HG02763 (cell line): ENCODE results near the gene METTL25.
A peak's percentile ranks its signal among the peaks of the same experiment; 100 is the strongest.

Experiments
- ATAC-seq: cut with Tn5 transposase; IDR thresholded peaks from one replicate; pipeline ENCODE4 v1.9.1; 2021; ENCODE audit warnings: mild to moderate bottlenecking, moderate library complexity; ENCODE audit not compliant: unreplicated experiment

METTL25 gene

DNA sequence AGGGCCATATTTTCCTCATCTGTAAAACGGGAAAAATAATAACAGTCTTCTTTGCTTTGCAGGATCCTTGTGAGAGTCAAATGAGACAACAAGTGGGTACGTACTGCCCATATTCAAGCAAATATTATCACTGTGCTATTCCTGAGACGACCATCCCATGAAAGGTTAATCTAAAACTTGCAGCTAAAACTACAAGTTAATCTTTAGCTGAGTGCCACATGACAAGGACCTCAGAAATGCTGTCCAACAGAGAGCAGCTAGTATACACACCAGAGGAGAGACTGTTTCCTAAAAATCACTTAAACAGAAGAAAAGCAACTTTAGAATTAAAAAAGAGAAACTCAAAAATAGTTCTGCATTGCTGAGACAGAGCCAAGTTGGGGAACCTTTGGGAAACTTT lies 165.7 kb downstream of the METTL25 start:
- ATAC-seq: peak; percentile 69

DNA sequence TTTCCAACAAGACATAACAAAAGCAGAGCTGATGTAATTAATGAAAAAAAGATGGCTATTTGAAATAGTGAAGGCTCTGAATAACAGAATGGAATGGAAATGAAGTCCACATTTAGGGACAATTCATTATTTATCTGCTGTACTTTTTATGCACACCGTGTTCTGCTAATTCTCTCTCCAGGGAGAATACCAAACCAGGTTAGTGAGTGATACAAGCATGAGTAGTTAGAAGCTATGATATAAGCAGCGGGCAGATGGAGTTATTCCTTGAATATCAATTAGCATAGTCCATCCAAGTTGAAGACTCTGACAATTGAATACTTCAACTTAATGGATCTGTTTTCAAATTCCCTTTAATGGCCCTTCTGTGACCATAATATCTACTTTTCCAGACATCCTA lies 166.3 kb downstream of the METTL25 start:
- no peak for ATAC-seq

DNA sequence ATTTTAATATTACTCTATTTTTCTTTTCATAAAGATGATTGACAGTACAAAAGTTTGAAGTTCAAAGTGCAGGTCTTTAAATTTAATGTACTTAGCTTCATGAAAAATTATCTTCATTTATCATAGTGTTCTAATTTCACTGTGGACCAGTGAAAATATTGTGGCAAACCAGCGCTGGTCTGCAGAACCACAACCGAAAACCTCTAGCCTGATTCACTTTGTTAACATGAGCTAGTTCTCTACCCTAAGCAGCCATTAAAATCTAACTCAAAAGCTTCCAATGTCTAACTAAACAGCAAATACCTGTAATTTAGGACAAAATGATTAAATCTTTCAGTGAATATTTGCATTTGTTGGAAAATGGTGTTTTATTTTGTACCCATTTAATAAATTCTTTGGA lies 167.3 kb downstream of the METTL25 start:
- no peak for ATAC-seq

DNA sequence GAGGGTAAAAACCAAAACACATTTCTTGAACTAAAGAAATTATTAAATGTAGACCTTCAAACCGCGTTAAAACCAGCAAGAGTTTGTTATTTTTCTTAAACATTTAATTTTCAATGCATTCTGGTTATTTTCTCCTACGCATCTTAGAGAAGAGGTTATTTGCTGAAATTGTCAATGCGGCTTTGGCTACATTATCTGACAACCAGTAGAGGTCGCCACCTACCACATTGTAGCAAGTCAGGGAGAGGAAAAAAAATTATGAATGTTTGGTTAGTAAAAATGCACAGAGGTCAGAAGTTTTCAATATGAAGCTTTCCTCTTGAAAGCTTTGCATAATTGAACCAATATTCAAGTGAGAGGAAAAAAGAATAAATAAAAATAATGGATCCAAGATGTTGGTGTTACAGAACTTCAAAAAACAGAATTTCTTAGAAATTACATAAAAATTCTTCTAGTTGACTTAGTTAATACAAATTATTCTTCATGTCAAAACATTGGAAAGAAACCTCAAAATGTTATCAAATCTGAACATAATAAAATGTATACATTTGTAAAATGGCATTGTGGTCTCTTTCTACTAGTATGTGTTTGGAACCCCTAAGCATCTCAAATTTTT lies 168.9 kb downstream of the METTL25 start:
- ATAC-seq: peak; percentile 66
